Suppressor macrophage treated with lipopolysaccharide for 4 hours (primary cell): ENCODE data around the gene ITGA1.
A peak's percentile ranks its signal among the peaks of the same experiment; 100 is the strongest.

ENCODE experiments used
- DNase-seq: peaks from one replicate; pipeline ENCODE4 v3.0.0-alpha.2; 2020

ITGA1 gene

DNA sequence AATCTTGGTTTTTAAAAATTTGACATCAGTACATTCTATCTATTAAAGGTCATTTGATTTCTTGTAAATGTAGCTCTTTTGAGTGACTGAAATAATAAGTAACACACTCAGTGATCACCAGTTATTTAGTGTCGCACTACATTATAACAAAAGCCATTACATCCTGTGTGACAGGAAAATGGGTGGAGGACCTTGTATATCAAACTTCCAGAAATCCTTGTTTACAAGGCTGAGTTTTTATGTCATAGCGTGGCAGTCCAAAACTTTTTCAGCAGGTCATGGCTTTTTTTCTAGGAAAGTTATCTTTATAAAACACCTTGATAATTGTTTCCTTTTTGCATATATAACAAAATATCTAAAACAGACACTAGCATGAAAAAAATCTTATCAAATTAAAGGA lies 14.4 kb upstream of the ITGA1 start:
- no peak for DNase-seq

DNA sequence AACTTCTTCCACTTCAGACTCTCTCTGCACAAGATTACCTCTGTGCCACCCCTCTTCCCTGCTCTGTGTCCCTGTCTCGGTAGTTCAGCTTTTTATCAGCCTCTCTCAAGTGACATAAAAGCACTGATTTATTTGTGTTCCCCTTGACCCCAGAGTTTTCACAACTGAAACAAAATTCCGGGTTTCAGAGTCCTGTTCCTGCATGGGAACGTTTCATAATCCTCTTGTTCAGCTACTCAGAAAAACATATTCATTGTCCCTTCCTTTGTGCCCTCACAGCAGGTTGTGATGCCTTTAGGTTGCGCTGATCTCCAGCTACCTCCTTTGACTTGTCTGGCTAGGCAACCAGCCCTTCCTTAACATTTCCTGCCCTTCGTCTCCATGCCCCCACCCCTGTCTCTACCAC lies 13.7 kb upstream of the ITGA1 start:
- DNase-seq: no peak

DNA sequence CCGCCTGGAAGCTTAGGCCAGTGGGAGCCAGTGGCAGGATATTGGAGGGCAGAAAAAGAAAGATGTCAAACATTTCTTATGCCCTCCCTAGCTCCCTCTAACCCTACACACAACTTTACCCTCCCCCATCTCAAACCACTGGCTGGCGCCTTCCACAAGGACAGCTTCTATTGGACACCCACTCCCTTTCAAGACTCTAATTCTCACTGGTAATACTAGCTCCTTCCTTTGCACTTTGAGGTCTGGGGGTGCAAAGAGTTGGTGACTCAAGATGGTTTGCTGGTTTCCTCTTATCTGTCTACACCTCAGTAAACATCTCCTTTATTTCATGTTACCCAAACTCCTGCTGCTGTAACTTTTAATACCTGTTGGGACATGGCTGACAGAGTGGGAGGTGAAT lies 11.6 kb upstream of the ITGA1 start:
- DNase-seq: no peak

DNA sequence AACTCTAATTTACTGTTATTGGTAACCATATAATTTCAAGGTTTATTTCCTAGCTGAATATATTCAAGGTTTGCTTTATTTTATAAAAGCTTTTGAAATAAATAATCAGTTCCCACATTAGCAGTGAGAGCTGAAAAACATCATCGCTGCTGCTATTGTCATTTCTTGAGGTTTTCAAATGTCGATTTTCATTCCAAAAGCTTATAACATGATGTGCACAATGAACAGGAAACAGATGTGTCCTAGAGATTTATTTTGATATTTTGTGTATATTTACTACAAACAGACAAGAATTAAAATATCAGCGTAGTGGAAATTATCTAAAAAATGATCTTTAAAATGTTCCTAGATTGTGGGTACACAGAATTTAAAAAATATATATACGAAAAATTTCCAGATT lies 10.5 kb upstream of the ITGA1 start:
- DNase-seq: no peak

DNA sequence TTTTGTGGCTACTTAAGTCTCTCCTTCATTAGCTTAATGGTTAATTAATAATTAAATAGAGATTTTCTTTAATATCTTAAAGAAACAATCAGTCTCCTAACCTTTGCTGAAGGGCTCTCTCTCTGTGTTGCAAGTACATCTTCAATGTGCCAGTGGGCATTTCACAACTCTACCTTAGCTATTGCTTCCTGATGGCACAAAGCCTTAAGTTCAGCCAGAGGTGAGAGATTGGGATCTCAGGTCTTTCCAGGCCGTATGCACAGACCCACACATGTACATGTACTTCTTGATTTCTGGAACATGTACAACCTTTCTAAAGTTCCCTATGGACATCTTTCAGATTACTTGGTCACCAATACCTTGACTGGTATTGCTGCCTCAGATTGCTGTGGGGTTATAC lies 8.9 kb upstream of the ITGA1 start:
- DNase-seq: no peak

DNA sequence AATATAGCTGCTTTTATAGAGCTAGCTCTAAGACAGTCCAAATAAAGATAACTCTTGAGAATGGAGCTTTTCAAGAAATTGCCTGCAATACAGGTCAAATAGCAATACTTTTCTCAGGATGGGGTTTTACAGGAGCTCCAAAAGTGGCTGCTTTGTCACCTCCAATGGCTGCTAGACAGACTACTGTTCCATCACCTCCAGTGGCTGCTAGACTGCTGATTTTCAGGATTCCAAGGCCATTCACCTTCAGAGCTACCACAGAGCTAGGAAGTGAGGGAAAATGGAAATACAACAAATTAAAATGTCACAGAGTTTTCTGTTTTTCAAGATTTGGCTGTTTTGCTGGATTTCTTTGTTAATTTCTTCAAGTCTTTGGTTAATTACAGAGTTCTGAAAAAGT lies 8.5 kb upstream of the ITGA1 start:
- DNase-seq: no peak

DNA sequence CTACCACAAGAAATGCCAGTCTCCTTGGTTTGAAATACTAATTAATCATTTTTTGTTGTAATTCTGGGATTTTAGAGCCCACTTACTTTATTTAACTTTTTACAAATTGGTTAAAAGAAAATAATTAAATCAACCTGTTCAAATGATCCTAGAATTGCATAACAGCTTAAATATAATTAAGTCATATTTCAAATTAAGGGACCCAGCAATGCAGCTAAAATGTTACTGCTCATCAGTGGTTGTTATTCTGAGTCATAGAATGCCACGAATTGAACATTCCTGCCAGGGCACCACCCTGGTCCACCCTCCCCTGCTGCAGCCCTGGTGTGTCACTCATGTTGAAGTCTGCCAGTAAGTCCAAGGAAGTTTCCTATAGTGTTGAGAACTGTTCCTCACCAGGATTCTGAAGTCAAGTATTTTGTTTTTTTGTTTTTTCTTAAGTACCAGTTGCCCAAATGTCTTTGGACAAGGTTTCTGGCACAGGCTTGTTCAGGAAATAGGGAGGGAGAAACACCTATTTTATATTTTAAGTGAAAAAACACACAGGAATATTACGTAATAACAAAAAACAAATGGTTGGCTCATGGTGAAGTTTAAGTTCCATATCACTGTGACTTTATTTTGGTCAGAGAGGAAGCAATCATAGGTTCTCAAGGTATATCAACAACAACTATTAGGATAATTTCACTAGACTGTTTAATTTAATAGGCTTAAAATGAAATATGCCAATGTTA lies 4.3 kb upstream of the ITGA1 start:
- DNase-seq: no peak

DNA sequence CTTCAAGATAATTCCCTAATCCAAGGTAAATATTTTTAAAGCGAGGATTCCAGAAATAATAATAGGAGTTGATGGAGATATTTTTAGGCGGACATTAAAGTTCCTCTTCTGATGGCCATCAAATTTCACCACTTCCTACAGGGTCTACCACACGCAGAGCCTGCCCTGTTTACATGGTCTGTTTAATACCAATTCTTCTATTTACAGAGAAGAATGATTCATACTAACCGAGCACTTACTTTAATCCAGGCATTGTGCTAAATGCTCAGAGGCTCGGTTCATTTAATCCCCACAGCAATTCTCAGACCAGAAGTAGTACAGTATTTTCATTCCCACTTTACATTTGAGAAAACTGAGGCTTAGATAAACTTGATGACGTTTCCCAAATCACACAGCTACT lies 3.0 kb upstream of the ITGA1 start:
- DNase-seq: no peak

DNA sequence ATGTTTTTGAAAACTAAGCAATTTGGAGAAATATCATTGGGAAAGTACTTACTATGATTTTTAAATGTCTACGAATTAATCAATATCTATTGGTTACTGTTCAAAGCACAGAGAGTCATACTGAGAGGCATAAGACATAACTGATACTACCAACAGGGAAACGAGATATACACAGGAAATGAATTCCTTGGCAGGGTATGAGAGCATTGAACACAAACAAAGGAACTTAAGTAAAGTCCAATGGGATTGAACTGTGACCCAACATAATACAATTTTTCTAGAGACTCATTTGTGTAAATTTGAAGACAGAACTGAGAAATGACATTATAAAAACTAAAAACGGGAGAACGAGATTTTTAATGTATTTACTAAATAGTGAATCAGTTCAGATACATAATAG lies 1.3 kb upstream of the ITGA1 start:
- DNase-seq: no peak

DNA sequence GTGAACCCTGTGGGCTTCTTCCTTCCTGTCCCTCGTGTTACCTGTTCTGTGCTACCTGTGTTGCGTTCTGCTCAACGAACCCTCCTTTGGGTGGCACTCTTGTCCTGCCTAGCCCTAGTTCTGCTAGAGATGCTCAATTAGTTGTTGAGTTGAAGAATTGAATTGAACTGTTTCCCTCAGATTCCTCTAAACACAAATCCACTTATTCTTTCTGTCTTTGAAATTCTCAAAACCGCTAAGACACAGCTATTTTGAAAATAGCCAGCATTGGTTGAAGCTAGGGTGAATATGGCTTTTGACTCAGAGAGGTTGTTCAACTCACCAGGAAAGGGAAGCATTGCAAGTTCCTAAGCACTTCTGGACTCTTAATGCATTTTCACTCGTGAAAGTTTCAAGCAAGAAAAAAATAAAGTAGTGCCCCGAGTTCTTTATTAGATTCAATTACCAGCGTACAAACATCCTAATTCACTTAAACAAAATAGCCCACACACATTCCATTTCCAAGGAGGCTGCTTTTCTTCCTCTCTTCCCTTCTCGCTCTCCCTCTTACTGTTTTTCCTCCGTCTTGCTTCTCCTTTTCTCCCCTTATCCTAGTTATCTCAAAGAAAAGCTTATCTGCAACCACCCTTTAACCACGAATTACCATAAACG lies 642 bp upstream of the ITGA1 start:
- DNase-seq: no peak

DNA sequence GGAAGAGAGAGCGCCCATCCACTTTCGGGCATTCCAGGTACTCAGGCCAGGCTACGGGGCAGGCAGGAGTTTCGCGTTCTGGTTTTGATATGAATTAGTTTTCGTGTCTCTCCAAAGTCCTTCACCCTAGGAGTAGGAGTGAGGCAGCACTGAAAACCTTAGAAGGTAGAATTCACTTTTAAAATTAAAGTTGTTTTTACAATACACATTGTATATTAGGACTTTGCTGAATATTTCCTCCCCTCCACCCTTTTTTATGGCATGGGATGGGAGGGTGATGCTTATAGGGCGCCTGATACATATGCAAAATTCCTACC lies 747 bp downstream of the ITGA1 start:
- DNase-seq: no peak

DNA sequence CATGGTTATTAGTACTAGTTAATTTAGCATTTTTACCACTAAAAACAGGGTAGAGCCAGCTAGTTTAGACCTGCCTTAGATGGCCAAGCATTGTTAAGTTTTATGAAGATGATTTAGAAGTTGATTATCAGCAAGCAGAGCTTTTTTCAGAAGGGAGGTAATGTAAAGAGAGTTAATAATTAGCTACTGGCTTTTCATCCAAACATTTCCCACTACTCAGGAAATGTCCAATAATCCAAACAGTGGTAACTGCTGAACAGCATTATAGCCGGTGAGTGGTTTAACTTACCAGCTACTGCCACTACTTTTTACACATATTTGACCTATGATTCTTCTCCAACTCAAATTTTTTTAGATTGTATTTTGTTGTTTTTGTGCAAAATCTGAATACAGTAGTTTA lies 1.7 kb downstream of the ITGA1 start:
- DNase-seq: no peak

DNA sequence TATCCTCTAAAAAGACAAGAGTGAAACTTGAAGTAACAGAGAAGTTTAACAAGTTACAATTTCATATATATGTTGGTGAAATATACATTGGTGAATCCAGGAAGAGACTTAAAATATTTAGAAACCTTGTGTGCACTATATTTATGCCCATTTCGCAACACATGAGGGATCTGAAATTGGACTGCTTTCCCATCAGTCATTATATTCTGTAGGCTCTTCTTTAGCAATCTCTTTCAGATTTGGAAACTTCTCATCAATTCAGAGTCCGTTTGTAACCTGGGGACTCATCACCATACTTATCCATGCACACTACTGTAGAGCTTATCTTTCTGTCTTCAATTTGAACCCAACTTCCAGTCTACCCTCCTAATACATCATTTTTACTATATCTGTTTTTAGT lies 2.1 kb downstream of the ITGA1 start:
- DNase-seq: peak; percentile 30

DNA sequence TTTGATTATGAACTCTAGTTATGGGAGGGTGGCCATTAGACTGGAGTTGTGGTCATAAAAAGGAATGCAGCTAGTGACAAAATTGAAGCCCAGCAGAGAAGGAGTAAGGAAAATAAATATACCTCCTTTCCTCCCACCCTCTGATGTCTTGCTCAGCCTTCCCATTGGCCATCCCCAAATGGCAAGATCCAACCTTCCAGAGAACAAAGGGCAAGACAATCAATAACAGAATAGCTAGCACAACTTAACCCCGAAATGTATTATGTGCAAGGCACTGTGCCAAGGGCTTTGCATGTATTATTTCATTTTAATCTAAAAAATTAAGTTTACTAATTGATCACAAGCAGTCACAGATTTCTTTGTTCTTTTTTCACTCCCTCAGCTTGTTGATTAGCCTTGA lies 3.6 kb downstream of the ITGA1 start:
- no peak for DNase-seq

DNA sequence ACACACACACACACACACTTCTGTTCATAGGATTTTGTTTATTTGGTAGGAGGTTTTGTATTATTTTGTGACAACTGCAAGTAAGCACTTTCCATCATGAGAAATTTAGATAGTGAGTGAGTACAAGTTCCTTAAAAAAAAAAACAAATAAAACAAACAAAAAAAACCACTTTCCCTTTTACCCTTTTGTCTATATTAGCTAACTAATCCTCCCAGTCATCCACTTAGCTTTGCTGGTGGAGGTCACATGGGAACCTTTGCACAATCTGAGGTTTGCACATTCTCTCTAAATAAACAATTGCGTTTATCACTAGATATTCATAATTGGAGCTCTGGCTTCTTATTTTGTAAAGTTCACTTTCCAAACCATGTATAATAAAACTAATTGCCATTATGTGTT lies 6.8 kb downstream of the ITGA1 start:
- peak; percentile 66 for DNase-seq

DNA sequence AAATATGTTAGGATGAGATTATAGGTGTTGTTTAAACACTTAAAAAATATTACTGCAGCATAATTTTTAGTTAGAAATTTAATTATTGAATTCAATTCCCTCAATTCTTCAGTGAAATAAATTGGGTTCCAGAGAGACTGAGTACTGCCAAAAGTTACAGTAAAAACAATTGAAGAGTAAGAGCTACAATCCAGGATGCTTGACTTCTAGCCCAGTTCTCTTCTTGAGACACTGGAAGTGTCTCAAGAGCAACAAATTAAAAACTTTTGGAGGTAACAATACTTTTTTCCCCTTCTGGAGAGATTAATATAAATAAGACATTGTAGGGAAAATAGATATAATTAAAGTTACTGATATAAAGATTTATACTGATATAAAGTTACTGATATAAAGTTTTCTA lies 8.3 kb downstream of the ITGA1 start:
- no peak for DNase-seq

DNA sequence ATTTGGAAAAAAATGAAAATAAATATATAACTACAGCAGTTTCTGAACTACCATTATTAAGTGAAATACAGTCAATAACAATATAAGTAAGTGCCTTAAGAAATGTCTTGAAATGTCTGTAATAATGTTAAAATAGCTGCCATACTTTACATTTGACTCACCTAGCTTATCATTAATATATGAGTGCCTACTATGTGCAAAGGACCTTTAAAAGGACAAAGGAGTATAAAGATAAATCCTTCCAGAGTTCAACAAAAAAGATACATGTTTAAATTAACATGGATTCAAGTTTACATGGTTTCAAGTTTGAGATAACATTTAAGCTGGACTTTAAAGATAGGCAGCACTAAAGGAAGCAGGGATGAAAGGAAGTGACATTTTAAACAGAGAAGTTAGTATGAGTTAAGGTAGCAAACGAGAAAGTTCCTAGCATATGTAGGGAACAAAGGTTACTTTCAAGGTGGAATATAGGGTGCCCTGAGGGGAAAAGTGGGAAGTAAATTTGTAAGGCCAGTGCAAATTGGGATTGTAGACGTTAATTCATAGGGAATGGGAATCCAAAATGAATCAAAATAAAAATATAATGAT lies 8.9 kb downstream of the ITGA1 start:
- DNase-seq: no peak

DNA sequence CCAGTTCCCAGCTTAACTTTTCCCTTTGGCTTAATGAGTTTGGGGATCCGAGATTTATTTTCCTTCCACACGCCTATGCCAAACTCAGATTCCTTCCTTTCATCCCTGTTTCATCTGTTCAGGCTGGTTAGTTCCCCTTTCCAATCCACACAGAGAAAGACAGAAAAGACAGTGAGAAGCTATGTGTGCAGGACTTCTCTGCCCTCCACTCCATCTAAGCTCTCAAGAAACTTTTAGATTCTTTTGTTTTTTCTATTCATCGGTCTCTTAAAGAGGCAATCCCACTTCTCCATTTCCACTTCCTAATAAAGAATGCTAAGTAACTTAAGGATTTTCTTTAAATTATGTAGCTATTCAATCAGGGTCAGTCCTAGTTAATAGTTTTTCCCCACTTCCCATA lies 11.2 kb downstream of the ITGA1 start:
- DNase-seq: peak; percentile 37

DNA sequence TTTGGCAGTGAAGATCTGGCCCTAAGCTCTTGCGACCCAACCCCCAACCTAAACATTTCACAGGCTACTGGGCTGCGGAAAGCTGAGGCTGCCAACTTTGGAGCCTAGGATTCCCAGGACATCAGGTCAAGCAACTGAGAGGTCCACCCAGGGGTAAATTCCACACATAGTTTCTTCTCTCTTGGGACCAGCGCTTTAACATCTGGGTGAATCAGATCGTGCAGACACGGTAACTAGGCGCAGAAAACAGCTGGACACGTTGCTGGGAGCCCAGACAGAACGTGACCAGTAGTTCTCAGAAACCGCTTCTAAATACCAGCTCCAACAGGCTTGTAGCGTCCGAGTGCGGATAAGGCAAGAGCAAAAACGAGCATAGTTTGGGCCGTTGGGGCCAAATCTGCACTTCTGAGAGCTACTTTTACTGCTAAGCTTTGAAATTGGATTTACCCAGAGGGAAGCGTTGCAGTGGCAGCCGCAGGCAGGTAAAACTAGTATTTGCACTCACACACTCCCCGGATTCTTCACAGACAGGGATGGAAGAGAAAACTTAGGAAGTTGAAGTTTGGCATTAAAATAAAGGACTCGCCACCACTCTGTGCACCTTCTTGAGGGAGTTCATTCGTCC lies 11.8 kb downstream of the ITGA1 start:
- peak; percentile 37 for DNase-seq

DNA sequence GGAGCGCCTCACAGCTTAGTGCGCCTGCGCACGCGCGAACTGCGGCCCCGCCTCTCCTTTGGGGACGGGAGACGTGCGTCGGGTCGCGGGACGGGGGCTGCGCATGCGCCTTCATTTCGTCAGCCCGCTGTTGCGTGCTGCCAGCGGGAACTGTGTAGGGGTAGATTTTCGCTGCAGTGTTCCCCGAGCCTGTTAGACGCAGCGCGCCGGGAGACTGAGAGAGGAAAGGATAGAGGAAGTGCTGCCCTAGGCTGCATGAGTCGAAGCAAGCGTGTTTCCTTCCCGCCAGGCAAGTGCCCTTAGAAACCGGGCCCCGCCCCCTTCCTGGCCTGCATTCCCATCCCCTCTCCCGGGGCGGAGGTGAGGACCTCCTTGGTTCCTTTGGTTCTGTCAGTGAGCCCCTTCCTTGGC lies 12.3 kb downstream of the ITGA1 start:
- DNase-seq: peak; percentile 99

DNA sequence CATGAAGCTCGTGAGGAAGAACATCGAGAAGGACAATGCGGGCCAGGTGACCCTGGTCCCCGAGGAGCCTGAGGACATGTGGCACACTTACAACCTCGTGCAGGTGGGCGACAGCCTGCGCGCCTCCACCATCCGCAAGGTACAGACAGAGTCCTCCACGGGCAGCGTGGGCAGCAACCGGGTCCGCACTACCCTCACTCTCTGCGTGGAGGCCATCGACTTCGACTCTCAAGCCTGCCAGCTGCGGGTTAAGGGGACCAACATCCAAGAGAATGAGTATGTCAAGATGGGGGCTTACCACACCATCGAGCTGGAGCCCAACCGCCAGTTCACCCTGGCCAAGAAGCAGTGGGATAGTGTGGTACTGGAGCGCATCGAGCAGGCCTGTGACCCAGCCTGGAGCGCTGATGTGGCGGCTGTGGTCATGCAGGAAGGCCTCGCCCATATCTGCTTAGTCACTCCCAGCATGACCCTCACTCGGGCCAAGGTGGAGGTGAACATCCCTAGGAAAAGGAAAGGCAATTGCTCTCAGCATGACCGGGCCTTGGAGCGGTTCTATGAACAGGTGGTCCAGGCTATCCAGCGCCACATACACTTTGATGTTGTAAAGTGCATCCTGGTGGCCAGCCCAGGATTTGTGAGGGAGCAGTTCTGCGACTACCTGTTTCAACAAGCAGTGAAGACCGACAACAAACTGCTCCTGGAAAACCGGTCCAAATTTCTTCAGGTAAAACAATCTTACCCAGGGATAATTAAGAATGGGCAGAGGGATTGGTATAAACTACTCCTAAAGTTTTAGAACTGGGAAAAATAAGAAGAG lies 12.9 kb downstream of the ITGA1 start:
- peak; percentile 61 for DNase-seq

DNA sequence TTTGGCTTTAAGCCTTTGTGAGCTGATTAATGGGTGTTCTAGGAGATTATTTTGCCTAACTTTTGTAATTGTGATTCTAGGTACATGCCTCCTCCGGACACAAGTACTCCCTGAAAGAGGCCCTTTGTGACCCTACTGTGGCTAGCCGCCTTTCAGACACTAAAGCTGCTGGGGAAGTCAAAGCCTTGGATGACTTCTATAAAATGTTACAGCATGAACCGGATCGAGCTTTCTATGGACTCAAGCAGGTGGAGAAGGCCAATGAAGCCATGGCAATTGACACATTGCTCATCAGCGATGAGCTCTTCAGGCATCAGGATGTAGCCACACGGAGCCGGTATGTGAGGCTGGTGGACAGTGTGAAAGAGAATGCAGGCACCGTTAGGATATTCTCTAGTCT lies 13.6 kb downstream of the ITGA1 start:
- DNase-seq: no peak

DNA sequence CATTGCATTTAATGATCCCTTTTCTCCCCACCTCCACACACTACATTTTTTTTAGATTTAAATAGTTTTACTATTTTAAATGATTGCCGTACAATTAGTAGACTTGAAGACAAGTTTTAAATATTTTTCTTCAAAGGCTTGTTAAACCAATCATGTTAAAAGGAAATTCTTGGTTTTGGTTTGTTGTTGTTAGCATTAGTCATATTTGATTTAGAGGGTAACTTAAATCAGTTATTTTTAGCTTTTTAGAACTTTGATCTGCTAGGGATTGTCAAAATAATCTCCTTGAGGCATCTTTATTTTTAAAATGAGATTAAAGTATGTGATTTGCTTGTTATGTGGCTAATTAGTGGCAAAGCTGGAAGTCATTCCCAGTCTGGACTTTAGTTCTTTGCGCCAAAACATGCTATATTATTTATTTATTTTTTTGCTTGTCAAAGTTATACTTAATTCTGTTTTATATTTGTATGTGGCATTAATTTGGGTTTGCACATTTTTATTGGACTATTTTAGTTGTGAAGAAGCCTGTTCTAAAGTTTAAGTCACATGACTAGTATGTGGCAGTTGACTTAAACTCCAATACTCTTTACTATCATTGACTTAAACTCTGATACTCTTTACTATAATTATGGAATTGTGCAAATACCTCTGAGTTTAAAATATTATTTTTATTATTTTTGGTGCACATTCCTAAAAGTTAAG lies 14.7 kb downstream of the ITGA1 start:
- DNase-seq: no peak
